ENCODE results near the gene FEM1B. TPM values are rescaled to one million over a fixed set of nuclear protein-coding genes. Genes with fewer than 3 reads are reported as not detected.

Gene FEM1B
- total RNA-seq, 1 experiment from 2014 or later: 41.0 TPM

DNA sequence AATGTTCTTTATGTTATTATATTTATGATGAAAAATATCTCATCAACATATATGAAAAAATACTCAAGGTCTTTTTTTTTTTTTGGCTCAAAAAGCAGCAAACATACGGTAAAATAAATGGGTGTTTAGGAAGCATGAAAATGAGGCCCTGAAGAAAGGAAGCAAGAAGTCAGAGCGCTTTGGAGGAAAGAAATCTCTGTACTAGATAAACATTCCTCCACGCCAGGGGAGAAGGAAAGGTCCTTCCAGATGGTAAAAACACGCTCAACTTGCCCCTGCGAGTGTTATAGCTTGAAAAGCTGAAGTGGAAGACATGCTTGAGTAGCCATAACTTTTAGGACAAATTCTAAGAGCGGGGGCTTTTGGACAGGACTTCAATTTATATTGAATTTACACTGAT lies 52.9 kb downstream of the FEM1B start:
- ChIA-PET CTCF (no interaction called here), POLR2A (no interaction called here)
- Histone ChIP-seq H3K4me3 (ENCODE audit: low read depth, low read length) (no peak overlapping the region), H3K27me3 (replicated peaks; ENCODE audit: control insufficient read depth, insufficient read depth, low read length) (no peaks in the 10 kb centered on the region; the same call in none of the 2 replicates), H3K36me3 (ENCODE audit: control insufficient read depth, insufficient read depth, low read length) (no peaks in the 10 kb centered on the region), H3K9me3 (no peaks in the 10 kb centered on the region), H3K4me1 (no peaks in the 10 kb centered on the region)
- Mint-ChIP-seq H3K36me3 (ENCODE audit: insufficient read depth, unreplicated experiment) (no peaks in the 10 kb centered on the region), H3K27ac (ENCODE audit: unreplicated experiment) (no peak overlapping the region), H3K27me3 (ENCODE audit: insufficient read depth, unreplicated experiment) (peaks cover 24% of the 10 kb centered on the region), H3K4me3 (ENCODE audit: unreplicated experiment) (no peak overlapping the region), H3K9me3 (ENCODE audit: unreplicated experiment) (no peaks in the 10 kb centered on the region), H3K4me1 (ENCODE audit: low read depth, unreplicated experiment) (peaks cover 6% of the 10 kb centered on the region)
- TF ChIP-seq, protein P1, sequence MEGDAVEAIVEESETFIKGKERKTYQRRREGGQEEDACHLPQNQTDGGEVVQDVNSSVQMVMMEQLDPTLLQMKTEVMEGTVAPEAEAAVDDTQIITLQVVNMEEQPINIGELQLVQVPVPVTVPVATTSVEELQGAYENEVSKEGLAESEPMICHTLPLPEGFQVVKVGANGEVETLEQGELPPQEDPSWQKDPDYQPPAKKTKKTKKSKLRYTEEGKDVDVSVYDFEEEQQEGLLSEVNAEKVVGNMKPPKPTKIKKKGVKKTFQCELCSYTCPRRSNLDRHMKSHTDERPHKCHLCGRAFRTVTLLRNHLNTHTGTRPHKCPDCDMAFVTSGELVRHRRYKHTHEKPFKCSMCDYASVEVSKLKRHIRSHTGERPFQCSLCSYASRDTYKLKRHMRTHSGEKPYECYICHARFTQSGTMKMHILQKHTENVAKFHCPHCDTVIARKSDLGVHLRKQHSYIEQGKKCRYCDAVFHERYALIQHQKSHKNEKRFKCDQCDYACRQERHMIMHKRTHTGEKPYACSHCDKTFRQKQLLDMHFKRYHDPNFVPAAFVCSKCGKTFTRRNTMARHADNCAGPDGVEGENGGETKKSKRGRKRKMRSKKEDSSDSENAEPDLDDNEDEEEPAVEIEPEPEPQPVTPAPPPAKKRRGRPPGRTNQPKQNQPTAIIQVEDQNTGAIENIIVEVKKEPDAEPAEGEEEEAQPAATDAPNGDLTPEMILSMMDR (IDR thresholded peaks at IDR 0.05; ENCODE audit: insufficient read depth in 1 of 2, low read depth in 1 of 2, low read length in 1 of 2, severe bottlenecking in 1 of 2, unreplicated experiment in 1 of 2): no peak
- DNase-seq: no peak
- intact Hi-C loops (cut with micrococcal nuclease; ENCODE audit: unreplicated experiment): no loop called here
- no TSS peak for BruUV-seq (replicated peaks)

DNA sequence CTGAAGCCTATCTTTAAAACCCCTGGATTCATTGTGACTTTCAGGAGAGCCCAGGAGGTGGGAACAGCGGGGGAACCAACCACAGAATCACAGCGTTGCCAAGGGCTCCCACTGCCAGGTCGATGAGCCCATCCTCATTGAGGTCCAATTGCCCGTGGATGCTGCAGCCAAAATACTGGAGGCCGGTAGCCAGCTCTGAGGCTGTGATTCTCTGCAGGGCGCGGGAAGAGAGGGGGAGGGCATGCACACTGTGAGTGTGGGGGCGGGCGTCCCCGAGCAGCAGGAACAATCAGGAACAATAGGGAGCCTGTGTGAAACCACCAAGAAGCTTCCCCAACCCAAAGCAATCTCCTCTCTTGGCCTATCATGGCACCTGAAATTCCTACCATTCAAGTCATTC lies 53.4 kb downstream of the FEM1B start:
- POLR2A ChIA-PET: no interaction called here
- TF ChIP-seq, protein P1 (IDR thresholded peaks at IDR 0.05; ENCODE audit: insufficient read depth in 1 of 2, low read depth in 1 of 2, low read length in 1 of 2, severe bottlenecking in 1 of 2, unreplicated experiment in 1 of 2): no peak
- no peaks in the 10 kb centered on the region for H3K9me3 ChIP-seq
- no peaks in the 10 kb centered on the region for H3K9me3 Mint-ChIP-seq (ENCODE audit: unreplicated experiment)
- intact Hi-C loops (cut with micrococcal nuclease; ENCODE audit: unreplicated experiment): no loop called here
- no peak for DNase-seq
- no peaks in the 10 kb centered on the region for H3K36me3 ChIP-seq (ENCODE audit: control insufficient read depth, insufficient read depth, low read length)
- peaks cover 6% of the 10 kb centered on the region for H3K4me1 Mint-ChIP-seq (ENCODE audit: low read depth, unreplicated experiment)
- H3K27ac Mint-ChIP-seq (ENCODE audit: unreplicated experiment): no peak overlapping the region
- no peak overlapping the region for H3K4me3 Mint-ChIP-seq (ENCODE audit: unreplicated experiment)
- no peaks in the 10 kb centered on the region; the same call in none of the 2 replicates for H3K27me3 ChIP-seq (replicated peaks; ENCODE audit: control insufficient read depth, insufficient read depth, low read length)
- H3K27me3 Mint-ChIP-seq (ENCODE audit: insufficient read depth, unreplicated experiment): peaks cover 24% of the 10 kb centered on the region
- BruUV-seq (replicated peaks): no TSS peak
- no peak overlapping the region for H3K4me3 ChIP-seq (ENCODE audit: low read depth, low read length)
- no peaks in the 10 kb centered on the region for H3K36me3 Mint-ChIP-seq (ENCODE audit: insufficient read depth, unreplicated experiment)
- CTCF ChIA-PET: no interaction called here
- H3K4me1 ChIP-seq: no peaks in the 10 kb centered on the region

DNA sequence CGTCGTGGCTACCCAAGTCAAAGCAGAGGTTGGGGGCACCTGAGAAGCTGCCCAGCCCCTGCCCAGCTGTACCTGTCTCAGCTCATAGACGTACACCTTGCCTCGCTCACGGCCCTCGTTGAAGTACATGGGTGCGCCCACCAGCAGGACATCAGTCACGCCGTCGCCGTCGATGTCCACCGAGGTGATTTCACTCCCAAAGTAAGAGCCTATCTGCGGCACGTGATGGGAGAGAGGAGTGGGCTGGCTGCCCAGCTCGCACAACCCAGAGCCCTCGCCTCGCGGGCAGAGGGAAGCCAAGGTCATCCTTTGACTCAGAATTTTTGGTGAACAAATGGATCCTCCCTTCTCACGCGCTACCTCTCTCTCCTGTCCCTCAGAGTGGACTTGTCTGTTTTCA lies 54.7 kb downstream of the FEM1B start:
- Histone ChIP-seq H3K27me3 (replicated peaks; ENCODE audit: control insufficient read depth, insufficient read depth, low read length) (no peaks in the 10 kb centered on the region; the same call in 1 of the 2 replicates), H3K36me3 (ENCODE audit: control insufficient read depth, insufficient read depth, low read length) (no peaks in the 10 kb centered on the region), H3K4me1 (no peaks in the 10 kb centered on the region), H3K4me3 (ENCODE audit: low read depth, low read length) (no peak overlapping the region), H3K9me3 (no peaks in the 10 kb centered on the region)
- BruUV-seq (replicated peaks): no TSS peak
- Mint-ChIP-seq H3K27me3 (ENCODE audit: insufficient read depth, unreplicated experiment) (peaks cover 17% of the 10 kb centered on the region), H3K4me3 (ENCODE audit: unreplicated experiment) (no peak overlapping the region), H3K27ac (ENCODE audit: unreplicated experiment) (no peak overlapping the region), H3K36me3 (ENCODE audit: insufficient read depth, unreplicated experiment) (no peaks in the 10 kb centered on the region), H3K4me1 (ENCODE audit: low read depth, unreplicated experiment) (peaks cover 6% of the 10 kb centered on the region), H3K9me3 (ENCODE audit: unreplicated experiment) (no peaks in the 10 kb centered on the region)
- intact Hi-C loops (cut with micrococcal nuclease; ENCODE audit: unreplicated experiment): no loop called here
- DNase-seq: no peak
- POLR2A ChIA-PET: no interaction called here
- CTCF ChIA-PET: no interaction called here
- TF ChIP-seq, protein P1 (IDR thresholded peaks at IDR 0.05; ENCODE audit: insufficient read depth in 1 of 2, low read depth in 1 of 2, low read length in 1 of 2, severe bottlenecking in 1 of 2, unreplicated experiment in 1 of 2): no peak

Measured in Caco-2 (cell line).